Sigmoid colon (tissue), 3 donors: ENCODE data around the gene EXOC5.

ENCODE experiments used
- CTCF ChIP-seq, 4 experiments: fragments of 450-650 bp in 3 of 4; fragments of 200-600 bp in 1 of 4; IDR thresholded peaks; one replicate each; pipeline ENCODE4 v1.5.1; 2016 to 2019; ENCODE audit warnings: antibody characterized with exemption in 4 of 4, mild to moderate bottlenecking in 3 of 4, moderate library complexity in 2 of 4
- POLR2A ChIP-seq, 2 donors: fragments of 450-650 bp; IDR thresholded peaks; one replicate each; pipeline ENCODE4 v1.6.1; 2016; ENCODE audit warnings: antibody characterized with exemption in 2 of 2, mild to moderate bottlenecking in 2 of 2, moderate library complexity in 2 of 2

DNA sequence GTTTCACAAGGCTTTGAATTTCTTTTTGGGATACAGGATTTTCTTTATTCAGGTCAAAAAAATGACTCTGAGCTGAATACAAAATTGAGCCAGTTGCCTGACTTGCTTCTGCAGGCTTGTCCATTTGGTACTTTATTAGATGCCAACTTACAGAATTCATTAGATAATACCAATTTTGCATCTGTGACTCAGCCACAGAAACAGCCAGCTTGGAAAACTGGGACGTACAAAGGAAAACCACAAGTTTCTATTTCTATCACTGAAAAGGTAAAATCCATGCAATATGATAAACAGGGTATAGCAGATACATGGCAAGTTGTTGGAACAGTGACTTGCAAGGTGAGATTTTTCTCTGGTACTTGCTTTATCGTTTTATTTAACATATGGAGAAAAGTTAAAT is 5.8 kb upstream of the EXOC5 start:
- no peak for TF ChIP-seq POLR2A (IDR thresholded peaks at IDR 0.05)
- TF ChIP-seq CTCF (IDR thresholded peaks at IDR 0.05): no peak
